GM19193 (cell line): ENCODE measurements around the gene CDKAL1.

Experiments used
- POLR2A ChIP-seq: IDR thresholded peaks from 4 replicates; pipeline ENCODE4 v1.6.1; 2011; ENCODE audit not compliant: insufficient read depth, insufficient read length; ENCODE audit errors: extremely low read depth

CDKAL1 gene

DNA sequence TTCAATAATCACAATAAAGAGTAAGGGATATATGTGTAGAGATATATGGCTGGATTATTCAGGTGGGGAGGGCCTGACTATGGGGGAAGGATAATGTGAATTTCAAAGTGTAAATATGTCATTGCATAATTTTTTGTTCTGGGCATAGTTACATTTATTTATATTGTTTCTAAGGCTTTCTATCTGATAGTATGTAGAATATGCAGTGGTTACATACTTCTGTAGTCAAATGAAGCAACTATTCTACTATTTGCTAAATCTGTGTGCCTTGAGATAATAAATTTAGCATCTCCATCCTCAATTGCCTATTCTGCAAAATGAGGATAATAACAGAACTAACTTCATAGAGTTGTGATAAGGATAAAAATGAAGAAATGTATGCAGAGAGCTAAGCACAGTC, 359.2 kb downstream of the CDKAL1 start:
- TF ChIP-seq POLR2A = no peak

DNA sequence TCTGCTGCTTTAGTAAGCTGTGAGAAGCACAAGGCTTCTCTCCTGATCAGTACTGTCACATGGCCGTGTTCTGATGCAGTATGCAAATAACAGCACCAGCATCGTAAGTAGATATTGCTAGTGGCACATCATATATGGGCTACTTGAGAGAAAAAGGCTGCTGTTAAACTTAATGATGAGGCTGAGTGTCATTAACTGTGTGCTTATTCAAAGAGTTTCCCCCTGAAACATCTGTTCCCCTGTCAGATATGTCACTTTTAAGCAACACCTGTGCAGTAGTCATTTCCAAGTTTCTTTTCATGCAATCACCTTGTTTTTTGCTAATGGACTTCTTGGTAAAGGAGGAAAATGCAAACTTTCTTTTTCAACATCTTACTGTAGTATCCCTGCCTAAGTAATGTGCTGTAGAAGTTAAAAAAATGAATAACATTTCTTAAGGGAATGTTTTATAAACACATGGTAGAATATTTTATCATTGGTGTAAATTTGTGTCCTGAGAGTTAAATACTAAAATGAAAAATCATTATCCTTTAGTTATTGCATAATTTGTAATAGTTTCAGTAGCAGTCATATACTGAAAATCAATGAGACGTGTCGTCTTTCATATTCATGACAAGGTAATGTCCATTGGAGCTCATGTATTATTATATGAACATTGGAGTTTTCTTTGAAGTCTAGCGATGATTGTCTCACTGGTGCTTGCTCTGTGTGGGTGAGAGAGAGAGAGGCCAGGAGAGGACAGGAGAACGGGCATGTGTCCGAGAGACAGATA, 366.3 kb downstream of the CDKAL1 start:
- TF ChIP-seq POLR2A = no peak

DNA sequence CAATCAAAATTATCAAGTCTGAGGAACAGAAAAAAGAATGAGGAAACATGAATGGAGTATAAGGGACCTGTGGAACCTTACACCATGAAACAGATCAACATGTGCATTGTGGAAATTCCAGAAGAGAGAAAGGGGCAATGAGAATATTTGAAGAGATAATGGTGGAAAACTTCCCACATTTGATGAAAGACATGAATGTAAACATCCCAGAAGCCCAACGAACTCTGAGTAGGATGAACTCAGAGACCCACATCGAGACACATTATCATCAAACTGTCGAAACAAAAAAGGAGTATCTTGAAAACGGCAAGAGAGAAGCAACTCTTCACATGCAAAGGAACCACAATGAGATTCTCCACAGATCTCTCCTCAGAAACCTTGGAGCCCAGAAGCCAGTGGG, 371.1 kb downstream of the CDKAL1 start:
- no peak for TF ChIP-seq POLR2A

DNA sequence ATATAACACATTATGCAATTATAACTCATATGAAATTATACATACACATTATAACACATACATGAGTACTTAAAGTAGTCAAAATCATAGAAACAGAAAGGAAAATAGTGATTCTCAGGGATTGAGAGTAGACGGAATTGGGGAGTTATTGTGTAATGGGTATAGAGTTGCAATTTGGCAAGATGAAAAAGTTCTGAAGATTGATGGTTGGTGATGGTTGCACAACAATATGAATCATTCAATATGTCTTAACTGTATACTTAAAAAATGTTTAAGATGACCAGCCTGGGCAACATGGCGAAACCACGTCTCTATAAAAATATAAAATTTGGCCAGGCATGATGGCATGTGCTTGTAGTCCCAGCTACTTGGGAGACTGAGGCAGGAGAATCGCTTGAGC, 372.7 kb downstream of the CDKAL1 start:
- TF ChIP-seq POLR2A = no peak

DNA sequence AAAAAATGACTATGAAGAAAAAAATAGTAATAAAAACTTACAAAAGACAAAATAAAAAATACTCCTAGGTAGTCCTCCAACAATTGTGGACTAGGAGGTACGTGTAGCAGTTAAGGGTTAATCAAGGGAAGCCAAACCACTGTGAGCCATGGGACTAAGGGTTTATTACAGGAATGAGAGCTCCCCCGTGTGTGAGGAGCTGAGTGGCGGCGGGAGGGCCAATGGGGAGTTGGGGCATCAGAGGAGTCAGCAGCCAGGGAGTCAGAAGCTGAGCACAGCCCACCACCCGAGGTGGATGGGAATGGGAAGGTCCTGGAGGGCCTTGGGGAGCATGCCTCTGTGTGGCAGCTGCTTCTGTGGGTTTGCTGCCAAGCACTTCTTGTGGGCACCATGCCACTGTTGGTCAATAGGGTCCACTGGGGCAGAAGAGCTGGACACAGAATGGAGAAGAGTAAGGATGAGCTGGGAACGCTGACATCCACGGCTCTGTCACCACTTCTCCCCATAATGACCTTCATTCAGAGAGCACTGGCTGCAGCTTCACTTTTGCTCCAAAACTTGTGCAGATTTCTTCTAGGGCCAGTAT, 373.3 kb downstream of the CDKAL1 start:
- no peak for TF ChIP-seq POLR2A

DNA sequence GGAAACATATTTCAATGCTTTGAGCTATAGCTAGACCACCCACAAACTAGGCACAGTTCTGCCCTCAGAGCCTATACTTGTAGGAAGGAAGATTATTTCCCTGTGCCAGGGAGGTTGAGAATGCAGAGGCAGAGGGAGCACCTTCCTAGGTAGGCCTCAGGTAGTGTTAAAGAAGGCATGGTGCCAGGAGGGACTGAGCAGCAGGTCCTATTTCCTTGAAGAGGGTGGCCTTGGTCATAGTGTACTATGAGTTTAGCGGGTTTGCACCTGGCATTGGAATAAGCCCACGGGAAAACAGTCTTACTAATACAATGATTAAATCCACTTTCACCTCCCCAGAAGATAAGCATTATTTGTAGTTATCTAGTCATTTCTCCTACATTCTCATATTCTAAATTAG, 375.4 kb downstream of the CDKAL1 start:
- TF ChIP-seq POLR2A = no peak

DNA sequence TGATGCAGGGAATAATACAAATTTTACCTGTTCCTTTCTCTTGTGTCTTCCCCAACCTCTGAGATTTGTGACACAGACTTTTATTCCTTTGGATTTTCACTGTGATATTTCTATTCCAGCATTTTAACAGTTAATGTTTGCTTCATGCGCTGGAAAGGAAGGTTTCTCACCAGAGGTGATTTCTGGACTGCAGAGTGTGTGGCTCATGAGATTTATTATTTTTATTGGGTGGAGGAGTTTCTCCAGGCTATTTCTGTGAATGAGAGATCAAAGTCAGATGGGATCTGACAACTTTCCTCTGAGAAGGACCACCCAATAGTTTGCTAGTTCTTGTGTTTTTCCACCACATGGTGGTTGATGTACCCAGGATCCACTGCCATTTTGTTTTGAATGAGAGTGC, 377.5 kb downstream of the CDKAL1 start:
- no peak for TF ChIP-seq POLR2A

DNA sequence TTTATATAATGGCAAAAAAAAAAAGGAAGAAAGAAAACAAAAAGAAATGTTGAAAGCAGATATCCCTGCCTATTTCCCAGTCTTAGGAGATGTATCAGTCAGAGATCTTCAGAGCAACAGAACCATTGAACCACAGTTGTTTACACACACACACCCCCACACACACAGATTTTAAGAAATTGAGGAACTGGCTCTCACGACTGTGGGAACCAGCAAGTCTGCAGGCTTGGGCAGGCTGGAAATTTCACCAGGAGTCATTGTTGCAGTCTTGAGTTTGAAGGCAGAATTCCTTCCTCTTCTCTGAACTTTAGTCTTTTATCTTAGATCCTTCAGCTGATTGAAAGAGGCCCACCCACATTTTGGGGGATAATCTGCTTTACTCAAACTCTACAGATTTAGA, 380.9 kb downstream of the CDKAL1 start:
- TF ChIP-seq POLR2A = no peak

DNA sequence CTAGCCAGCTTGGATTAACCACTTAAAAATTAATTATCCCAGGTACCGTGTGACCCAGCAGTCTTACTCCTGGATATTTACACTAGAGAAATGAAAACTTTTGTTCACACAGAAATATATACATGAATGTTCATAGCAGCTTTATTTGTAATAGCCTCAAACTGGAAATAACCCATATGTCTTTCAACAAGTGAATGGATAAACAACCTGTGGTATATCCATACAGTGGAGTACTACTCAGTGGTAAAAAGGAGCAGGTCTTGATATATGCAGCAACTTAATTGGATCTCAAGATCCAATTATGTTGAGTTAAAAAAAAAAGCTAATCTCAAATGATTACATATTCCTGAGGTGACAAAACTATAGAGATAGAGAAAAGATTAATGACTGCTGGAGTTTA, 381.4 kb downstream of the CDKAL1 start:
- no peak for TF ChIP-seq POLR2A

DNA sequence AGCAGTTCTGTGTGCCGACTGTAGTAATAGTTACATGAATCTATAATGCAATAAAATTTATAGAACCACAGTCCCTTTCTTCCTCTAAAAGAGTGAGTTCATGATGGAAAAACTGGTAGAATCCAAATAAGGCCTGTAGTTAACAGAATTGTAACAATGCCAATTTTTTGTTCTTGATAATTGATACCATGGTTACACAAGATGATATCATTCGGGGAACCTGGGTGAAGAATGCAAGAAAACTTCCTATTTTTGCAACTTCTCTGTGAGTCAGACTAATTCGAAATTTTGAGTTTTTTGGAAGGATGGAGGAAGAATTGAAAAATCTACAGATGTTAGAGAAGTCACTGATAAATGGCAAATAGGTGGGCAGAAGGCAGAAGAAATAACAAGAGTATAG, 381.8 kb downstream of the CDKAL1 start:
- no peak for TF ChIP-seq POLR2A

DNA sequence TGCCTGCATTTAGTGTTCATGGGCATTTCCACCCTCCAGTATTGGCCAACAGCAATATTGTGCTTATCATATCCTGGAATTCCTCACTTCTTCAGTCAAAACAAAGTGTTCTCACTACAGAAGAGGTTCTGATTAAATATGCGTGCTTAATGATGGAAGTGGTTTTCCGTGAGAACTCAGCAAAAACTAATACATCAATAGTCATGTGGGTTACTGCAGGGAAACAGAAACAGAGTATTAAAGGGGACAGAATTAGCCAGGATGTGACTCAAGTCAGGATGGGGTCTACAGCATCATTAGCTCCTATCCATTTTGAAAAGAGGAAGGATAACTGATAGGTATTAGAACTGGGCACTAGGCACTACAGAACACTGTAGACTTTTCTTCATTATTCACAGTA, 384.6 kb downstream of the CDKAL1 start:
- no peak for TF ChIP-seq POLR2A

DNA sequence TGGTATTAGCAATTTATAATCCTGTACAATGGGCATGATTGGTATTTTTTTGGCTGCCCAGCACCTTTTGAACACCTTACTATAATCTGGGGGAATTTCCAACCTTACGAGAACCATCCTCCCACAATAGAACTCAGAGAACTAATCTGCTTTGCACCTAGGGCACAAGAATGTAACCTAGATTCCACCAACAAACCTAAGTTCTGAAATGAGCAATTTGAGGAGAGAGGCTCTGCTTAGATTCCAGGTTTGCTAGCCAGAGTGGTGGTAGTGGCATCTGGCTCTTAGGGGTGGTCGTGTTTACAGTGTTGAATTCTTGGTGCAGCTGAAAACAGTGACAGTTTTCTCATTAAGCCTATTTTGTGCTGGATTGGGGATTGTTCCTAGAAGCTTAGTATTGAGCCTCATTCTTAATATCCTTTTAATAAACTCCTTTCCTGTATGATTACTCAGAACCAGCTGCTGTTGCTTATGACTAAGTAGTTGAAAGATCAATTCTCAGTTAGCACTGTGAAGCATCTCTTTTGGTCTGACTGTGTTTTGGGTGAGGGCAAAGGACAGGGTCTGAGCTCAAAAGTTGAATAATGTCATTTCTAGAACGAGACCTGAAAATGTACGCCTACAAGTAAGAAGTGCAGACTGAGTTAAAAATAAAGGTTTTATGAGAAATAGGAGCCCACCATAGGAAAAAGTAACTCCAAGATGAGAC, 385.6 kb downstream of the CDKAL1 start:
- TF ChIP-seq POLR2A = no peak

DNA sequence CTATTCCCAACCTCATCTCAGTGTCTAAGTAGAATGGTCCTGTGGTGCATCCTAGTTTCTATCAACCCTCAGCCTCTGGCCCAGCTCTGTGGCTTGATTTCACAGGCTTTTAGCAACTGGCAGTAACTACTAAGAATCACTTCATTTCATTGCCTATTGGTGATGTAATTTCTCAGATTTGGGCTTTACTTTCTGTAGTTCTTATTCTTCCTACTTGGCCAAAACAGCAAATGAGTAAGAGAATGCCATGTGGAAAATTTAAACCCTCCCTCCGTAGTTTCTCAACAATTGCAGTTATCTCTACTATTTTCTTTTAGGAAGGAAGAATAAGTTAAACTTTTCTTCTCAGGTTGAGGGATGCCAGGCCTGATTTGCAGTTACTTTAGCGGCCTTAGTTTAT, 387.3 kb downstream of the CDKAL1 start:
- TF ChIP-seq POLR2A = no peak

DNA sequence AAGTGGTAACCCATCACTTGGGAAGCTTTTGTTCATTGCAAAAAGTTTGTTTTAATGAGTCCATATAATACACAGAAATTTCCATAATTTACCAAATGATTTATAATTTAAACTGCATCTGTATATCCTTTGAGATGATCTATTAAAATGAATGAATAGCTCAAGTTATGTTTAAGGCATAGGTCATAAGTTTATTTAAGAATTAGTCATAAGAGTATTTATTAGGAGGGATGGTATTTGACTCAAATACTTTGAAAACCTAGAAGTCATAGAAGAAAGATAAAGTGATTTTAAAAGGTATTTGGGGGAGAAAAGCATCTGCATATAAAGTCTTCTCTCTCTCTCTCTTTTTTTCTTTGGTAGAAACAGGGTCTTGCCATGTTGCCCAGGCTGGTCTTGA, 388.5 kb downstream of the CDKAL1 start:
- TF ChIP-seq POLR2A = no peak

DNA sequence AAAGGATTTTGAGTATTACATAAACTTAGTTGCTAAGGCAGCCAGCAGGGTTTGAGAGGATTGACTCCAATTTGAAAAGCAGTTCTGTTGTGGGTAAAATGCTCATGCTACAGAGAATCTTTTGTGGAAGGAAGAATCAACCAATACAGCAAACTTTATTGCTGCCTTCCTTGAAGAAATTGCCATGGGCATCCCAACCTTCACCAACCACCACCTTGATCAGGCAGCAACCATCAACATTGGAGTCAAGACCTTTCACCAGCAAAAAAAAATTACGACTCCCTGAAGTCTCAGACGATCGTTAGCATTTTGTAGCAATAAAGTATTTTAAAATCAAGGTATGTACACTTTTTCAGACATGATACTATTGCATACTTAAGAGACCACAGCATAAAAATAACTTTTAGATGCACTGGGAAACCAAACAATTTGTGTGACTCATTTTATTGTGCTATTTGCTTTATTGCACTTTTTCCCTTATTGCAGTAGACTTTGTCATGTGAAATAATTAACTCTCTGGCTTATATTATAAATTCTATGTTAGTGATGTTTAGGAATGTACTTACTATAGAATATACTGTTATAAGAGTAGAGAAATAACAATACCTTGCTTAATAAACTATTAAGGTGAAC, 390.8 kb downstream of the CDKAL1 start:
- no peak for TF ChIP-seq POLR2A
